Heart left ventricle (tissue), 16 donors: Measurements from ENCODE around the gene NUSAP1. TPM values are rescaled to one million over a fixed set of nuclear protein-coding genes. Genes with fewer than 3 reads are reported as not detected.

ENCODE experiments used
- ATAC-seq, 4 donors: fragments of 200-7000 bp; cut with Tn5 transposase; one replicate each; pipeline ENCODE4 v1.9.1; 2020 to 2022; ENCODE audit warnings: moderate library complexity in 4 of 4, mild to moderate bottlenecking in 3 of 4, moderate number of reproducible peaks in 1 of 4
- DNase-seq, 5 donors: peaks; one replicate each; pipeline ENCODE4 v3.0.0-alpha.2; 2020
- H3K27ac ChIP-seq, 12 donors: fragments of 200-600 bp; sonication (generic) in 4 of 12; one replicate each; pipeline versions ENCODE4 v1.5.0 to v1.8.0; 2016 to 2022; ENCODE audit warnings: mild to moderate bottlenecking in 2 of 12
- H3K27me3 ChIP-seq, 9 donors: fragments of 200-600 bp; sonication (generic) in 2 of 9; one replicate each; pipeline versions ENCODE4 v1.5.1 to v1.8.0; 2016 to 2022; ENCODE audit warnings: mild to moderate bottlenecking in 3 of 9
- H3K36me3 ChIP-seq, 9 donors: fragments of 200-600 bp; sonication (generic) in 2 of 9; one replicate each; pipeline versions ENCODE4 v1.5.0 to v1.8.0; 2018 to 2022; ENCODE audit warnings: mild to moderate bottlenecking in 2 of 9
- H3K4me1 ChIP-seq, 12 donors: fragments of 200-600 bp; sonication (generic) in 4 of 12; one replicate each; pipeline versions ENCODE4 v1.5.0 to v1.8.0; 2016 to 2022; ENCODE audit warnings: mild to moderate bottlenecking in 3 of 12
- H3K4me3 ChIP-seq, 12 donors: fragments of 200-600 bp; sonication (generic) in 4 of 12; one replicate each; pipeline versions ENCODE4 v1.5.0 to v1.8.0; 2017 to 2022; ENCODE audit warnings: mild to moderate bottlenecking in 9 of 12, moderate library complexity in 4 of 12
- H3K9me3 ChIP-seq, 12 donors: fragments of 200-600 bp; sonication (generic) in 4 of 12; one replicate each; pipeline versions ENCODE4 v1.5.0 to v1.8.0; 2016 to 2022; ENCODE audit warnings: mild to moderate bottlenecking in 1 of 12
- POLR2A ChIP-seq, 2 donors: fragments of 450-650 bp; IDR thresholded peaks; one replicate each; pipeline ENCODE4 v1.6.1; 2017; ENCODE audit warnings: antibody characterized with exemption in 2 of 2, mild to moderate bottlenecking in 2 of 2, moderate library complexity in 2 of 2
- WGBS, 4 donors: extraction: QIAGEN DNeasy Blood & Tissue Kit in 2 of 4; methylation state at CpG; one replicate each; pipeline versions ENCODE4 v1.1.5 to v1.1.7; 2013 to 2018; 5-methylcytosine and 5-hydroxymethylcytosine counted together
- intact Hi-C, 10 donors: fragments of 100-400 bp; cut with DNase I; formaldehyde crosslinking; loops; one replicate each; pipeline versions ENCODE4 v1.11.1 to v1.14.2; 2022
- polyA plus RNA-seq, 2 donors: library from polyadenylated mRNA; stranded (reverse); fragments of 200-250 nt; gene quantifications; one replicate each; pipeline ENCODE4 v1.2.3, GENCODE V29; 2013
- total RNA-seq, 9 donors: library from RNA; depleted of rRNA in 2 of 9; stranded (reverse); fragments of >200 nt in 2 of 9; fragmentation: NEBNext Ultra II Directional in 3 of 9; extraction: Animal tissue kit (Norgen Biotek cat#: 25700) in 3 of 9; gene quantifications; one replicate each; pipeline versions ENCODE4 v1.1.0 to v1.2.4, GENCODE V29; 2016 to 2023
- TF ChIP-seq, protein P1 (sequence below), 12 donors: fragments of 200-600 bp; sonication (generic) in 4 of 12; IDR thresholded peaks; one replicate each; pipeline versions ENCODE4 v1.5.0 to v1.8.0; 2018 to 2022; ENCODE audit warnings: antibody characterized with exemption in 12 of 12, mild to moderate bottlenecking in 5 of 12
- donor health status: ischemic (EF 13 %, LVEDD 7.1; RV severe dilation, severe dysfunction).
- donor health status: healthy with polysubstance abuse.
- donor health status: DM: no; HTN: yes; CAD: no.
- donor health status: DM: no; HTN: no; CAD: no.
- donor health status: ischemic (EF 25% LVEDD 6.9; RV normal size, moderate dysfunction).
- donor health status: ischemic (EF 25% LVEDD 5.7; RV mildly dilated, moderate dysfunction).
- donor health status: healthy.
- donor health status: DM: yes; HTN: yes; CAD: no.
- donor health status: ischemic (EF 35%, LVEDD 5.7; RV mildly dilated, moderate dysfunction).
- donor health status: nonischemic (EF 11% LVEDD 7.7; RV severe dilation, severe dysfunction).
- donor health status: DM: yes; HTN: yes; CAD: no.
- donor health status: PGD.
- donor health status: ischemic (EF 29% LVEDD 5.4; RV normal size, mild dysfunction).
- donor health status: nonischemic (EF 23%, LVEDD 6.1; RV moderate dilation, normal function).

NUSAP1 gene
- total and polyA plus RNA-seq, 11 donors: 0.23 to 23.1 (median 1.1) TPM

DNA sequence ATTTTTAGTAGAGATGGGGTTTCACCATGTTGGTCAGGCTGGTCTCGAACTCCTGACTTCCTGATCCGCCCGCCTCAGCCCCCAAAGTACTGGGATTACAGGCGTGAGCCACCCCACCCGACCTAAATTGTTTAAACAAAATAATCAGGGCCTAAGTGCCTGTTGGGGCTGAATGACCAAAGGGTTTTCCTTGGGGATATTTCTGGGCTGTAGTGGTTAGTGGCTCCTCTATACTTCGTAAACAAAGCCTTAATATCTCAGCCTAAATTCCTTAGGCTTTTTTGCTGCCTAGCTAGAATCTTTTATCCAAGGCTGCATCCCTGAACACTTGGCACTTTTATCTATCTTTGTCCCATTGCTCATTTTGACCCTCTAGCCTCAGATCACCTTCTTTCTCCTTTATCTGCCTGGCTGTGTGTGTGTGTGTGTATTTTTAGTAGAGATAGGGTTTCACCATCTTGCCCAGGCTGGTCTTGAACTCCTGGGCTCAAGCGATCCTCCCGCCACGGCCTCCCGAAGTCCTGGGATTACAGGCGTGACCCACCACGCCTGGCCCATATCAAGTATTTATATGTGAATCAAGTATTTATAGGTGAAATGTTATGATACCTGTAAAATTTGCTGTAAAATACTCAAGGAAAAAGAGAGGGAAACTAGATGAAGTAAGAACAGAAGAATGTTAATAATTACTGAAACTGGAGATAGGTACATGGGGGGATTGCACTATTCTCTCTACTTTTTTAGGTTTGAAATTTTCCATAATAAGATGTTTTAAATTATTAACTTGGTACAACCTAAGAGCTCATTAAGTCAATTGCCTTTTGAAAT, 1.8 kb downstream of the NUSAP1 start:
- DNase-seq: no peak
- TF ChIP-seq POLR2A (IDR thresholded peaks at IDR 0.05): no peak
- TF ChIP-seq, protein P1, sequence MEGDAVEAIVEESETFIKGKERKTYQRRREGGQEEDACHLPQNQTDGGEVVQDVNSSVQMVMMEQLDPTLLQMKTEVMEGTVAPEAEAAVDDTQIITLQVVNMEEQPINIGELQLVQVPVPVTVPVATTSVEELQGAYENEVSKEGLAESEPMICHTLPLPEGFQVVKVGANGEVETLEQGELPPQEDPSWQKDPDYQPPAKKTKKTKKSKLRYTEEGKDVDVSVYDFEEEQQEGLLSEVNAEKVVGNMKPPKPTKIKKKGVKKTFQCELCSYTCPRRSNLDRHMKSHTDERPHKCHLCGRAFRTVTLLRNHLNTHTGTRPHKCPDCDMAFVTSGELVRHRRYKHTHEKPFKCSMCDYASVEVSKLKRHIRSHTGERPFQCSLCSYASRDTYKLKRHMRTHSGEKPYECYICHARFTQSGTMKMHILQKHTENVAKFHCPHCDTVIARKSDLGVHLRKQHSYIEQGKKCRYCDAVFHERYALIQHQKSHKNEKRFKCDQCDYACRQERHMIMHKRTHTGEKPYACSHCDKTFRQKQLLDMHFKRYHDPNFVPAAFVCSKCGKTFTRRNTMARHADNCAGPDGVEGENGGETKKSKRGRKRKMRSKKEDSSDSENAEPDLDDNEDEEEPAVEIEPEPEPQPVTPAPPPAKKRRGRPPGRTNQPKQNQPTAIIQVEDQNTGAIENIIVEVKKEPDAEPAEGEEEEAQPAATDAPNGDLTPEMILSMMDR (IDR thresholded peaks at IDR 0.05): no peak
- 89 to 90% (median 90%) methylated on average over 12 of the region's 12 CpGs for WGBS, 4 donors
- Histone ChIP-seq H3K27me3 (no peaks in the 10 kb centered on the region), H3K9me3 (no peaks in the 10 kb centered on the region), H3K4me3 (peak overlapping the region in 1 of 12 donors; percentile 98), H3K27ac (no peak overlapping the region), H3K4me1 (peaks cover 0 to 31% (median 9%) of the 10 kb centered on the region in 12 donors), H3K36me3 (no peaks in the 10 kb centered on the region)
- ATAC-seq: no peak
- intact Hi-C loops: loop anchor here in 1 of 10 donors (5.0 to 10.0 kb wide), 2 partner anchors 52 to 430 kb away; no protein-coding TSS in a partner anchor

DNA sequence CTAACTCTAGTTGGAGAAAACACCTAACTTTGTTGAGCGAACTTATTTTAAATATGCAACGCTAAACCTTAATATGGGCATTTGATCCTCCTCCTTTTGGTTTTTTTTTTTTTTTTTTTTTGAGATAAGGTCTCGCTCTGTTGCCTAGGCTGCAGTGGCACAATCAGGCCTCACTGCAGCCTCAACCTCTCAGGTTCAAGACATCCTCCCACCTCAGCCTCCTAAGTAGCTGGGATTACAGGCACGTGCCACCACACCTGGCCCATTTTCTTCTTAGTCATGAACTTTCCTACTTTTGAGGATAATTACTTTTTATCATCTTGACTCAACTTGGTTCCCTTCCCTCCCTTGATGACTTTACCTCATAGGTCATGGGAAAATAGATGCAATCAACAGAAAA, 3.9 kb downstream of the NUSAP1 start:
- 93 to 95% (median 94%) methylated on average over 4 of the region's 4 CpGs for WGBS, 4 donors
- no peak for DNase-seq
- H3K9me3 ChIP-seq: no peaks in the 10 kb centered on the region
- no peak overlapping the region for H3K27ac ChIP-seq
- H3K4me1 ChIP-seq: peaks cover 0 to 29% (median 9%) of the 10 kb centered on the region in 12 donors
- intact Hi-C loops: loop anchor here in 1 of 10 donors (10.0 kb wide), 1 partner anchor 432 kb away; no protein-coding TSS in a partner anchor
- no peak for ATAC-seq
- TF ChIP-seq POLR2A (IDR thresholded peaks at IDR 0.05): no peak
- TF ChIP-seq, protein P1 (IDR thresholded peaks at IDR 0.05): no peak
- peaks cover 0 to 5% (median 0%) of the 10 kb centered on the region in 9 donors for H3K36me3 ChIP-seq
- no peaks in the 10 kb centered on the region for H3K27me3 ChIP-seq
- H3K4me3 ChIP-seq: no peak overlapping the region

DNA sequence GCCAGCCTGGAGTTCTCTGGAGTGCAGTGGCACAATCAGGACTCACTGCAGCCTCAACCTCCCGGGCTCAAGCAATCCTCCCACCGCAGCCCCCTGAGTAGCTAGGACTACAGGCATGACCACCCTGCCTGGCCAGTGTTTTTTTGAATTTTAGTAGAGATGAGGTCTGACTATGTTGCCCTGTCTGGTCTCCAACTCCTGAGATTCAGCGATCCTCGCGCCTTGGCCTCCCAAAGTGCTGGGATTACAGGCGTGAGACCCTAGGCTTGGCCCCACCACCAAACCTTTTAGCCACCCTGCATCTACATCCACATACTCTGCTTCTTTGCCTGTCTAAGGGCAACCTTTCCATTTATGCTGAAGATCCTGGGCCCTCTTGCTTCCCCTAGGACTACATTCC, 4.4 kb downstream of the NUSAP1 start:
- Histone ChIP-seq H3K4me3 (no peak overlapping the region), H3K27me3 (no peaks in the 10 kb centered on the region), H3K9me3 (no peaks in the 10 kb centered on the region), H3K4me1 (peaks cover 0 to 24% (median 7%) of the 10 kb centered on the region in 12 donors), H3K36me3 (peaks cover 0 to 5% (median 0%) of the 10 kb centered on the region in 9 donors), H3K27ac (no peak overlapping the region)
- DNase-seq (no peak), ATAC-seq (no peak)
- intact Hi-C loops: loop anchor here in 1 of 10 donors (10.0 kb wide), 1 partner anchor 432 kb away; no protein-coding TSS in a partner anchor
- no peak for TF ChIP-seq POLR2A (IDR thresholded peaks at IDR 0.05)
- TF ChIP-seq, protein P1 (IDR thresholded peaks at IDR 0.05): no peak
- 97 to 99% (median 98%) methylated on average over 6 of the region's 6 CpGs for WGBS, 4 donors
